GM19240 (cell line): ENCODE data around the gene ANO2.
"Not testable (repeated sequence)": the region's sequence is repeated elsewhere in the genome, so short reads cannot be mapped to it uniquely, and the experiment has no call there.

Experiments used
- DNase-seq: peaks from one replicate; pipeline ENCODE4 v3.0.0; 2011; ENCODE audit warnings: low spot score; ENCODE audit not compliant: insufficient read length

ANO2 gene

GRCh38 chr12:5889381-5890047 lies 55.5 kb downstream of the ANO2 start:
- no peak for DNase-seq

GRCh38 chr12:5888816-5889315 lies 56.2 kb downstream of the ANO2 start:
- no peak for DNase-seq

GRCh38 chr12:5887819-5888218 lies 57.2 kb downstream of the ANO2 start:
- DNase-seq = not testable (repeated sequence)

GRCh38 chr12:5884866-5885265 lies 60.2 kb downstream of the ANO2 start:
- no peak for DNase-seq

DNA sequence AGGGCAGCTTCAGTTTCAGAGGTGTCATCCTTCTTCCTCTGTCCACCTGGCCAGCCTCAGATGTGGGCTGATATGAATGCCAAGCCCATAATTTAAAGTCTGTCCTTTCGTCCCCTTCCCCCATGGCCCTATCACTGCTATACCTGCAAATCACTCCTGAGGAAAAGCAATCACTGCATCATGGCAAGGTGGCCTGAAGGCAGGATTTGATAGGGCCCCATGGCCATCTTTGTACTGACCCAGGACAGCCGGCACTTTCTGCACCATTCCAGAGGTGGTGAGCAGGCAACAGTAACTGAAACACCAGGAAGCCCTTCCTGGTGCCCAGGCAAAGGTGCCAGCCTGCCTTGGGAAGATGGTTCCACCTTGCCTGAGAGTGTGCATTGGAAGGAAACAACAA lies 60.8 kb downstream of the ANO2 start:
- DNase-seq = no peak

DNA sequence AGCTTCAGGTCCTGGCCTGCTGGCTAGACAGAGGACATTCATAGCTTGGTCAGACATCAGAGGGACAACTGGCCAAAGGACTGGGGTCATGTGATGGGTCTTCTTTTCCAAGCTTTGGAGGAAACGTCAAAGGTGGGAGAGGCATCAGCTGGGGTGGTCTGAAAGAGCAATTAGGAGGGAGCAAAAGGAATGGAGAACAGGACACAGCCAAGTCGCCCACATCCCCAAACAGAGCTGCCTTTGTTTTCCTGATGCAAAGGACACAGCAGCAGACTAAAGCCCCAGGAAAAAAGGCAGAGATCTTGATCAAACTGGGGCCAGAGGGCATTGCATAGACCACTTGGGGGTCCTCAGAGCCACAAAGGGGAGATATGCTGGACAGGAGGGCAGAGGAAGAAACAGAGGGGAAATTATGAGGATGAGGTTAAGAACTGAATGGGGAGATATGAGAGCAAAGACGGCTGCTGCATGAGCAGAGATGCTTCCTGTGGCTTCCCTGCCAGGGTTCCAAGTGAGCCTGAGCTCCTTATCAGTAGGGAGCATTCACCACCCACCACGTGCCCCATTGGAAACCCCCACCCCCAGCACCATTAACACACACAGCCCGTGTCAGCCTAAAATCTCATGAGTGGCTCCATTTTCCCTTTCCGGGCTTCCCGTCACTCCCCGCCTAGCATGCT lies 62.4 kb downstream of the ANO2 start:
- no peak for DNase-seq

DNA sequence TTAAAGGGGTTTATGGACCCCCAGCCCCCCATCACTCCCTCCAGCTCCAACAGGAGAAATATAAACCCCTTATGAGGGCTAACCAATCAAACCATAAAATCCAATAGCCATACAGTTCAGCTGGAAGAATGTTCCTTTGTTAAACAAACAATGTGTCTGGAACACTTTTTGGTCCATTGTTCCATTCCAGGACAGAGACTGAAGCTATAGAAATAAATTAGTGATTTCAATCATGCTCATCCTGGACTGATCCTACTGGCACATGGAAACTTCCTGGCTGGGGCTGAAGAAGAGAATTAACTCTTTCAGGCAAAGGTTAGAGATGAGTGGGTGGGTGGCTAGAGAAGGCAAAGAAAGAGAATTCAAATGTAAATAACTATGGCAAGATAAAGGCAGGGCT lies 63.4 kb downstream of the ANO2 start:
- no peak for DNase-seq

DNA sequence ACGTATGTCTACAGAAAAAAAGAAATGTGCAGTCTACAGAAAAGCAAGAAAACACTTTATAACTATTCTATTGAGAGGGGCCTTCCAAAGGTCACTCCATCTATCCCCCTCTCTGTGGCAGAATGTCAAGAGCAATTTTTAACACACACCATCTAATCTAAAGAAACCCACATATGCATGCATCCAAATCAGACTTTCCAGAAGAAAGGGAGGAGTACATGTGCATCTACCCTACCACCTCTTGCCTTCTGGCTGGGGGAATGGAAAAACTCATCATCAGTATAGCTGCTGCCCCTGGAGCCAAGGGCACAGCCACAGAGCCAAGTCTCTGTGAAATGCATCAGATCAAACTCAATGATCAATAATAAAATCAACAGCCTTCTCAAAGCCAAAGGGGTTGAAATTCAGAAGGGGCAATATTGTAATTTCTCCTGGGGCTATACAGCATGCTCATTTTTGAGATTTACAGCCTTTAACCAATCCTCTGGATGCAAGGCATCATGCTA lies 63.9 kb downstream of the ANO2 start:
- DNase-seq = no peak

DNA sequence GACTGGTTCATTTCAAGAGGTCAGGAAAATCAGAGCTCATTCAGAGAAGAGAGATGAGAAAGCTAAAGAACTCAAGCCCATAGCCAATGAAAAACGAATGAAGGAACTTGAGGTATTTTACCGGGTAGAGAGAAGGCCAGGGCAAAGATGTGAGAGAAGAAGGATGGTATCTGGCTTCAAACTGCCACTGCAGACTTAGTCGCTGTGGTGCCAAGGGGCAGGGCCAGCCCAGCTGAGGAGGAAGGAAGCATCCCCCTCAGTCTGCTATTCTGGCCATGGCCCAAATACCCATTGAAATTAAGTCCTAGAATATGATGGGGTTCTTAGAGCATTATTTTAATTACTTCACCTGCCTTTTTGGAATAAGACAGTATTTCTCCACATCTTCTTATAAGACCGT lies 69.2 kb downstream of the ANO2 start:
- no peak for DNase-seq

DNA sequence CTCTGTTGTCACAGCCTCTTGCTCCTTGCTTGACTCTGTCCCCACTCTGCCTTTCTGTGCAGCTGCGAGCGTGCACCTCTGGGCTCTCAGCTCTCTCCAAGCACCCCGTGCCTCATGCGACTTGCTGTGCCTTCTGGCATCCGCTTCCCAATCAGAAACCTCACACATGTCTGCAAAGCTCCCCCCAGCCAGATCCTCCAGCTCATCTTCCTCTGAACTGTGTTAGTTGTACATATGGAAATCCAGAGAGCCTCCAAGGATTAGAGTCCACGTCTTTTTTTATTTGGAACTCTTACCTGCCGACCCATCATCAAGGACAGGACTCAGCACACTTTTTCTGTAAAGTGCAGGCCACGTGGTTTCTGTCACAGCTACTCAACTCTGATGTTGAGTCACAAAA lies 70.5 kb downstream of the ANO2 start:
- no peak for DNase-seq

- no peak for DNase-seq
These were observed 71.7 kb downstream of the ANO2 start for GRCh38 chr12:5873281-5873919.

DNA sequence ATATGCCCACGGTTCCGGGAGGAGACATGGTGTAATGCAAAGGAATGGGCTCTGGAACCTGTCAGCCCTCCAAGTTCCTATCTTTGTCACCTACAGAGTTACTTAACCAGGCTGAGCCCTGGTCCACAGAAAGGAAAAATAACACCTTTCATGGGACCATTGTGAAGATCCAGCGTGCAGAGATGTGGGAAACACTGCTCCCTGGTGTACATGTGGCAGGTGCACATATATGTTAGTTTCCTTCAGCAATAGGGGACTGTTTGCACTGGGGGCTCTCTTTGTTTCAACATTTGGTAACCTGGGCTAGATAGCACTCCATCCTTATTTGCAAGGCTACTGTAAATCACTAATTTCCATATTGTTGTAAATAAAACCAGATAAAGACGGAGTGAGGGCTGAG lies 72.3 kb downstream of the ANO2 start:
- no peak for DNase-seq

DNA sequence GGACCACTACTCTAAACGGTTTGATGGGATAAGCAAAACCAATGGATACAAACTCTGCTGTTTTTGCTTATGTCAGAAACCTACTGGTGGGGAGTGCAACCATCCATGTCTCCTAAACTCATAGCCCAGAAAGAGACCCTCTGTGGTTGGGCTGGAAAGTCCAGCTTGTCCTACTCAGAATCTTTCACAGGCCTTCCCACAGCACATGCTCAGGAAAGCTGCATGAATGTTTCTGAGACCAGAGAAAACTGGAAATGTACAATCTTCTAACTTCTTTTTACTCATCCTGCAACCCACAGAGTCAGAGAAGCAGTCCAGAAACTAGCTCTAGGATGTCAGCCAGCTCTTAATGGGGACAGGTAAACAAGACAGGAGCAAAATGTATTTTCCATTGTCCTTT lies 73.3 kb downstream of the ANO2 start:
- no peak for DNase-seq

DNA sequence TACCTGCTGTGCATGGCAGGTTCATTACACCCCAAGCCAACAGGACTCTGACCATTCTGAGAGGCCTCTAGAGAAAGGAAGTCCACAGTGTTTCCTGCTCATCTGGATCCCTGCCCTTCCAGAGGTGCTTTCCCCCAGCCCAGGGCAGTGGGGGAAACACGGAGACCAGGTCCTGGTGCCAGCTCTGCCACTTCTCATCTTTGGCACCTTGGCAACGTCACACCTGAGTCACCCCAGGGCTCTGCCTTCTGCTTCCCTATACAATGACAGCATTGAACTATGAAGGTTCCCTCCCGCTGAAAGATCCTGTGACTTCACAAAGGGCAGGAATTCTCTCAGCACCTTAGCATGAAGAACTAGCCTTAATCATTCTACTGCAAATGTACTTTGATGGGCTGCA lies 74.9 kb downstream of the ANO2 start:
- DNase-seq = no peak

DNA sequence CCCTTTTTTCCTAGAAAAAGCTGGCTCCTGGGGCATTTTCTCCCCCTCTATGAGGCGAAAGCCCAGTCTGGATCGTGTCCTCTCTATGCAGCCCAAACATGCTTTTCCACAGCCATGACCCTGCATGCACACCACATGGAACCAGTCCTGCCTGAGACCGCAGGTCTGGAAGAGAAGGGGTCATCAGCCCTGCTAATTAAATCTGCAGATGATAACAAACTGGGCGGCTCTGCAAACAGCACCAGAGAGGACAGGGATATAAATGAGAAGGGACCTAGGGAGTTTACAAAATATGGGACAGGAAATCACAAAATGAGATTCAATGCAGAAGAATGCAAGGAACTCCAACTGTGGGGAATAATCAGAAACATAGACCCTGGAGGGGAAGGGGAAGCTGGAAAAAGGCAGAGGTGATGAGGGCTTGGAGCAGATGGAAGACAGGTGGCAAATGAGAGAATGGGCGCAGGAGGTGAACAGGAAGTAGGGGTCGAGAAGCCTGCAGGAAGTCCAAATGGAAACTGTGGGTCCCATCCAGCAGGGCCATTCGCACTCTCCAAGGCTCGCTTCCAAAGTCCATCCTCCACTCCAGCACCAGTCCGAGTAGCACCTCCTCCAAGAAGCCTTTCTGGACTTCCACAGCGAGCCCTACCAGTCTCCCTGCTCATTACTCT lies 76.3 kb downstream of the ANO2 start:
- DNase-seq = no peak

DNA sequence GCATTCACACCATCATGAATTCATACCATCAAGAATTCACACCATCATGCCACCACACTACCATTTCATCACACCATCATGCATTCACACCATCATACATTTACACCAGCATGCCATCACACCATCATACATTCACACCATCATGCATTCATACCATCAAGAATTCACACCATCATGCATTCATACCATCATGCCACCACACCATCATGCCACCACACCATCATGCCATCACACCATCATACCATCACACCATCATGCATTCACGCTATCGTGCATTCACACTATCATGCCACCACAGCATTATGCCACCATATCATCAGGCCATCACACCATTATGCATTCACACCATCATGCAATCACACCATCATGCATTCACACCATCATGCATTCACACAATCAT lies 79.7 kb downstream of the ANO2 start:
- no peak for DNase-seq

- no peak for DNase-seq
These were observed 80.1 kb downstream of the ANO2 start for GRCh38 chr12:5864972-5865371.

GRCh38 chr12:5864301-5864700 lies 80.8 kb downstream of the ANO2 start:
- no peak for DNase-seq

- DNase-seq = no peak
These were observed 83.6 kb downstream of the ANO2 start for GRCh38 chr12:5861416-5861815.

- no peak for DNase-seq
These were observed 88.4 kb downstream of the ANO2 start for GRCh38 chr12:5856692-5857091.

DNA sequence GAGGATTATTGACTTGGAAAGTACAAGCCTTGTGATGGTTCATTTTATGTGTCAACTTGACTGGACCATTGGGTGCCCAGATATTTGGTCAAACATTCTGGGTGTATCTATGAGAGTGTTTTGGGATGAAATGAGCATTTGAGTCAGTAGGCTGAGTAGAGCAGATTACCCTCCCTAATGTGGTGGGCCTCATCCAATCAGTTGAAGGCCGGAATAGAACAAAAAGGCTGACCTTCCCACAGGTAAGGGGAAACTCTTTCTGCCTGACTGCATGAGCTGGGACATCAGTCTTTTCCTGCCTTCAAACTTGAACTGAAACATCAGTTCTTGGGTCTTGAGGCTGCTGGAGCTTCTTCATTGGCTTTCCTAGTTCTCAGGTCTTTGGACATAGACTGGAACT lies 98.1 kb downstream of the ANO2 start:
- DNase-seq = no peak

- DNase-seq = no peak
These were observed 104.1 kb downstream of the ANO2 start for GRCh38 chr12:5840944-5841343.
